SK-N-MC (cell line): Measurements from ENCODE around the gene ACTN1.
A peak's percentile ranks its signal among the peaks of the same experiment; 100 is the strongest.

ENCODE experiments used
- DNase-seq: peaks from one replicate; pipeline ENCODE4 v3.0.0-alpha.2; 2011; ENCODE audit warnings: low read depth, low spot score
- H3K27ac ChIP-seq: fragments of 200-600 bp; sonication (generic); 2 replicates; pipeline ENCODE4 v1.5.1; 2016; ENCODE audit warnings: mixed run types
- H3K36me3 ChIP-seq: fragments of 200-600 bp; sonication (generic); 2 replicates; pipeline ENCODE4 v1.6.1; 2017; ENCODE audit warnings: antibody characterized with exemption, low read length, mixed read lengths; ENCODE audit not compliant: insufficient read depth
- H3K4me3 ChIP-seq: fragments of 200-600 bp; sonication (generic); 2 replicates; pipeline ENCODE4 v1.5.1; 2016
- H3K9ac ChIP-seq: fragments of 200-600 bp; sonication (generic); 2 replicates; pipeline ENCODE4 v1.8.0; 2017; ENCODE audit warnings: mixed run types, mixed read lengths; ENCODE audit not compliant: insufficient read length
- H3K9me3 ChIP-seq: fragments of 200-600 bp; sonication (generic); 2 replicates; pipeline ENCODE4 v1.6.1; 2017; ENCODE audit warnings: low read depth, mild to moderate bottlenecking, antibody characterized with exemption, low read length, moderate library complexity, mixed read lengths
- EZH2 ChIP-seq: fragments of 200-600 bp; sonication (generic); IDR thresholded peaks from one replicate; pipeline ENCODE4 v1.6.1; 2017; ENCODE audit warnings: antibody characterized with exemption
- FOXP2 ChIP-seq: optimal IDR thresholded peaks from 2 replicates; pipeline ENCODE3; 2011; ENCODE audit warnings: mild to moderate bottlenecking, moderate library complexity; ENCODE audit not compliant: insufficient read depth; ENCODE audit errors: extremely low read length, control extremely low read depth
- POLR2AphosphoS5 ChIP-seq: IDR thresholded peaks from 2 replicates; pipeline ENCODE4 v1.6.1; 2012; ENCODE audit warnings: mild to moderate bottlenecking, low read depth, low read length, borderline replicate concordance

ACTN1 gene

GRCh38 chr14:68926236-68926635 lies 52.9 kb downstream of the ACTN1 start:
- Histone ChIP-seq H3K9me3 (no peaks in the 10 kb centered on the region), H3K27ac (no peak overlapping the region), H3K4me3 (no peak overlapping the region), H3K36me3 (no peaks in the 10 kb centered on the region; the same call in 1 of the 2 replicates), H3K9ac (no peak overlapping the region)
- TF ChIP-seq POLR2AphosphoS5 (no peak), EZH2 (no peak), FOXP2 (no peak)
- no peak for DNase-seq

- no peak for DNase-seq
- TF ChIP-seq POLR2AphosphoS5 (no peak), FOXP2 (no peak), EZH2 (no peak)
- H3K36me3 ChIP-seq: no peaks in the 10 kb centered on the region; the same call in 1 of the 2 replicates
These were observed 53.7 kb downstream of the ACTN1 start for GRCh38 chr14:68925373-68925772.

GRCh38 chr14:68924186-68925158 lies 54.6 kb downstream of the ACTN1 start:
- Histone ChIP-seq H3K27ac (peak overlapping the region; percentile 19; the same call in 1 of the 2 replicates), H3K9me3 (no peaks in the 10 kb centered on the region), H3K9ac (no peak overlapping the region), H3K36me3 (peaks cover 7% of the 10 kb centered on the region), H3K4me3 (no peak overlapping the region)
- TF ChIP-seq POLR2AphosphoS5 (no peak), FOXP2 (no peak), EZH2 (no peak)
- DNase-seq: no peak

More at GRCh38 chr14:68925373-68925772, 53.7 kb downstream of the ACTN1 start:
- no peak overlapping the region for H3K27ac ChIP-seq
- no peak overlapping the region for H3K9ac ChIP-seq
- no peaks in the 10 kb centered on the region for H3K9me3 ChIP-seq
- H3K4me3 ChIP-seq: no peak overlapping the region

- H3K36me3 ChIP-seq: peaks cover 10% of the 10 kb centered on the region
- no peak for TF ChIP-seq EZH2
- no peak for TF ChIP-seq FOXP2
- TF ChIP-seq POLR2AphosphoS5: no peak
- H3K27ac ChIP-seq: no peak overlapping the region
These were observed 56.2 kb downstream of the ACTN1 start for GRCh38 chr14:68922886-68923285.

GRCh38 chr14:68922201-68922621 lies 56.9 kb downstream of the ACTN1 start:
- no peak for DNase-seq
- Histone ChIP-seq H3K27ac (no peak overlapping the region), H3K36me3 (peaks cover 10% of the 10 kb centered on the region), H3K9me3 (no peaks in the 10 kb centered on the region), H3K4me3 (no peak overlapping the region), H3K9ac (no peak overlapping the region)
- no peak for TF ChIP-seq POLR2AphosphoS5
- no peak for TF ChIP-seq EZH2
- no peak for TF ChIP-seq FOXP2

More at GRCh38 chr14:68922886-68923285, 56.2 kb downstream of the ACTN1 start:
- DNase-seq: no peak
- Histone ChIP-seq H3K9me3 (no peaks in the 10 kb centered on the region), H3K4me3 (no peak overlapping the region), H3K9ac (no peak overlapping the region)

- TF ChIP-seq EZH2: no peak
- no peak for TF ChIP-seq FOXP2
- TF ChIP-seq POLR2AphosphoS5: no peak
- H3K9me3 ChIP-seq: no peaks in the 10 kb centered on the region
- H3K27ac ChIP-seq: no peak overlapping the region
- peaks cover 10% of the 10 kb centered on the region for H3K36me3 ChIP-seq
- H3K9ac ChIP-seq: no peak overlapping the region
- H3K4me3 ChIP-seq: no peak overlapping the region
- no peak for DNase-seq
These were observed 57.4 kb downstream of the ACTN1 start for GRCh38 chr14:68921666-68922065.

GRCh38 chr14:68921049-68921448 lies 58.1 kb downstream of the ACTN1 start:
- TF ChIP-seq FOXP2 (no peak), POLR2AphosphoS5 (no peak), EZH2 (no peak)

GRCh38 chr14:68919129-68919927 lies 59.8 kb downstream of the ACTN1 start:
- no peak for DNase-seq
- no peak for TF ChIP-seq POLR2AphosphoS5
- TF ChIP-seq FOXP2: no peak
- TF ChIP-seq EZH2: no peak
- Histone ChIP-seq H3K36me3 (peaks cover 10% of the 10 kb centered on the region), H3K9ac (no peak overlapping the region), H3K9me3 (no peaks in the 10 kb centered on the region), H3K27ac (no peak overlapping the region), H3K4me3 (no peak overlapping the region)

More at GRCh38 chr14:68921049-68921448, 58.1 kb downstream of the ACTN1 start:
- Histone ChIP-seq H3K36me3 (peaks cover 10% of the 10 kb centered on the region), H3K27ac (no peak overlapping the region), H3K9ac (no peak overlapping the region), H3K4me3 (no peak overlapping the region), H3K9me3 (no peaks in the 10 kb centered on the region)
- DNase-seq: no peak
